Endothelial cell of umbilical vein (primary cell): ENCODE results near the gene OR6B3. TPM values are rescaled to one million over a fixed set of nuclear protein-coding genes. Genes with fewer than 3 reads are reported as not detected.

ENCODE experiments used
- BruUV-seq: library from RNA; stranded (reverse); fragments of 400-500 nt; replicated peaks from 2 replicates; lab custom pipeline; 2021; lab: Mats Ljungman, UMichigan
- CTCF ChIA-PET: fragments of 300-600, 350-600 bp; sonication (Branson Sonifier 250); formaldehyde crosslinking; loops from one replicate; lab custom pipeline; 2021; ENCODE audit warnings: antibody characterized with exemption, inconsistent platforms; lab: Charles Lee
- POLR2A ChIA-PET: fragments of 300-600, 350-600 bp; sonication (Branson Sonifier 250); formaldehyde crosslinking; loops from one replicate; lab custom pipeline; 2021; ENCODE audit warnings: antibody characterized with exemption, inconsistent platforms; lab: Charles Lee
- DNase-seq: peaks from one replicate; pipeline ENCODE4 v3.0.0-alpha.2; 2011; ENCODE audit warnings: low read depth, low spot score
- FAIRE-seq: peaks from 2 replicates; lab custom pipeline; 2011; peaks lifted over from hg19 to GRCh38; lab: Jason Lieb, UNC
- H2AFZ ChIP-seq: 2 replicates; pipeline ENCODE4 v1.6.0; 2012; ENCODE audit warnings: low read depth, low read length, control low read depth, inconsistent platforms
- H3K27ac ChIP-seq: 2 replicates; pipeline ENCODE4 v1.5.1; 2011; ENCODE audit warnings: low read depth, mild to moderate bottlenecking, control low read depth, low read length, moderate library complexity; ENCODE audit not compliant: insufficient read depth
- H3K27me3 ChIP-seq, 2 experiments: 2 replicates each; pipeline versions ENCODE4 v1.6.0 to v1.6.1; 2011; ENCODE audit warnings: low read length in 2 of 2, mixed read lengths in 1 of 2; ENCODE audit not compliant: control insufficient read depth in 2 of 2, insufficient read depth in 2 of 2
- H3K36me3 ChIP-seq, 2 experiments: 2 replicates in 1 of 2; 3 replicates in 1 of 2; pipeline ENCODE4 v1.5.1; 2011; ENCODE audit warnings: low read length in 2 of 2, mild to moderate bottlenecking in 1 of 2, moderate library complexity in 1 of 2; ENCODE audit not compliant: control insufficient read depth in 2 of 2, insufficient read depth in 2 of 2; ENCODE audit errors: extremely low read depth in 1 of 2
- H3K4me1 ChIP-seq: 3 replicates; pipeline ENCODE4 v1.5.1; 2011; ENCODE audit warnings: mild to moderate bottlenecking, low read length; ENCODE audit not compliant: control insufficient read depth, insufficient read depth; ENCODE audit errors: extremely low read depth
- H3K4me2 ChIP-seq: 2 replicates; pipeline ENCODE4 v1.6.1; 2011; ENCODE audit warnings: low read length, control low read depth, mixed read lengths; ENCODE audit not compliant: insufficient read depth
- H3K4me3 ChIP-seq, 3 experiments: fragments of 200-600 bp in 1 of 3; sonication (generic), shearing (Covaris generic) in 1 of 3; replicated peaks in 1 of 3; 2 replicates each; pipeline ENCODE4 v1.5.1; 2011 to 2016; ENCODE audit warnings: control low read depth in 3 of 3, low read length in 3 of 3, mild to moderate bottlenecking in 2 of 3, inconsistent platforms in 1 of 3, low read depth in 1 of 3, moderate library complexity in 1 of 3; ENCODE audit not compliant: insufficient read depth in 1 of 3
- H3K79me2 ChIP-seq: 2 replicates; pipeline ENCODE4 v1.6.0; 2012; ENCODE audit warnings: low read length, inconsistent platforms; ENCODE audit not compliant: control insufficient read depth, insufficient read depth
- H3K9ac ChIP-seq: replicated peaks from 2 replicates; pipeline ENCODE3; 2011; ENCODE audit warnings: low read length, control low read depth; ENCODE audit not compliant: insufficient read depth; ENCODE audit errors: extremely low read depth
- H3K9me1 ChIP-seq: replicated peaks from 3 replicates; pipeline ENCODE4 v1.6.0; 2011; ENCODE audit warnings: mild to moderate bottlenecking, low read length; ENCODE audit not compliant: control insufficient read depth, insufficient read depth; ENCODE audit errors: extremely low read depth
- H3K9me3 ChIP-seq: replicated peaks from 2 replicates; pipeline ENCODE4 v1.5.1; 2012; ENCODE audit warnings: low read length, inconsistent platforms; ENCODE audit not compliant: control insufficient read depth, insufficient read depth
- H4K20me1 ChIP-seq: replicated peaks from 2 replicates; pipeline ENCODE3; 2011; ENCODE audit warnings: mild to moderate bottlenecking, low read length; ENCODE audit not compliant: control insufficient read depth, insufficient read depth; ENCODE audit errors: extremely low read depth
- CTCF ChIP-seq, 2 donors: IDR thresholded peaks; 1 replicate in 1 of 2; 2 replicates in 1 of 2; pipeline ENCODE4 v1.5.1; 2011; ENCODE audit warnings: low read length in 2 of 2, mild to moderate bottlenecking in 2 of 2, moderate library complexity in 2 of 2, control low read depth in 1 of 2, inconsistent platforms in 1 of 2, low read depth in 1 of 2; ENCODE audit not compliant: insufficient read depth in 1 of 2; ENCODE audit errors: extremely low read depth in 1 of 2
- EZH2 ChIP-seq: IDR thresholded peaks from 2 replicates; pipeline ENCODE4 v1.6.1; 2012; ENCODE audit warnings: borderline replicate concordance, low read depth, mild to moderate bottlenecking, moderate library complexity, low read length, inconsistent platforms; ENCODE audit not compliant: severe bottlenecking
- FOS ChIP-seq: IDR thresholded peaks from 2 replicates; pipeline ENCODE4 v1.6.1; 2011; ENCODE audit warnings: mild to moderate bottlenecking, low read length, moderate library complexity, borderline replicate concordance; ENCODE audit not compliant: insufficient read depth
- GATA2 ChIP-seq: IDR thresholded peaks from 2 replicates; pipeline ENCODE4 v1.7.0; 2011; ENCODE audit warnings: low read depth, mild to moderate bottlenecking, moderate library complexity, mixed read lengths, low read length; ENCODE audit not compliant: insufficient read length, insufficient read depth
- JUN ChIP-seq: IDR thresholded peaks from 2 replicates; pipeline ENCODE4 v1.6.1; 2011; ENCODE audit warnings: borderline replicate concordance, low read depth; ENCODE audit not compliant: insufficient read length, insufficient read depth
- MAX ChIP-seq: IDR thresholded peaks from 2 replicates; pipeline ENCODE4 v1.6.1; 2011; ENCODE audit not compliant: insufficient read depth, insufficient read length
- MYC ChIP-seq: IDR thresholded peaks from one replicate; pipeline ENCODE4 v1.6.1; 2011; ENCODE audit warnings: mild to moderate bottlenecking, low read depth, low read length
- POLR2A ChIP-seq: IDR thresholded peaks from 2 replicates; pipeline ENCODE4 v1.6.1; 2012; ENCODE audit warnings: low read depth, mild to moderate bottlenecking, control low read depth, low read length
- POLR2AphosphoS5 ChIP-seq: IDR thresholded peaks from 2 replicates; pipeline ENCODE4 v1.6.1; 2012; ENCODE audit warnings: low read depth, mild to moderate bottlenecking, control low read depth, low read length, moderate library complexity; ENCODE audit not compliant: insufficient read depth
- dilution Hi-C: fragments of 300-500 bp; cut with MboI; formaldehyde crosslinking; loops from one replicate; pipeline ENCODE4 v1.15.0; 2019; ENCODE audit warnings: low sequenced_read_pairs; ENCODE audit not compliant: extremely low pct_ligation_motif_present
- intact Hi-C: fragments of 100-400 bp; cut with micrococcal nuclease; formaldehyde crosslinking; loops from one replicate; pipeline ENCODE4 v1.10.0; 2022
- polyA plus RNA-seq, 4 experiments: library from polyadenylated mRNA; depleted of rRNA in 3 of 4; stranded (reverse) in 3 of 4; unstranded in 1 of 4; fragments of >200 nt; gene quantifications; 2 replicates each; pipeline versions ENCODE4 v1.2.1 to v1.2.3, GENCODE V29; 2011 to 2012; ENCODE audit warnings: missing spikeins in 1 of 4
- total RNA-seq: library from RNA; stranded (reverse); gene quantifications from 2 replicates; pipeline ENCODE4 v1.2.3, GENCODE V29; 2021

OR6B3 gene
- total and polyA plus RNA-seq, 2 donors (not counting 3 experiments of a cell fraction or from before 2014, with no cell fraction given), result not detected

DNA sequence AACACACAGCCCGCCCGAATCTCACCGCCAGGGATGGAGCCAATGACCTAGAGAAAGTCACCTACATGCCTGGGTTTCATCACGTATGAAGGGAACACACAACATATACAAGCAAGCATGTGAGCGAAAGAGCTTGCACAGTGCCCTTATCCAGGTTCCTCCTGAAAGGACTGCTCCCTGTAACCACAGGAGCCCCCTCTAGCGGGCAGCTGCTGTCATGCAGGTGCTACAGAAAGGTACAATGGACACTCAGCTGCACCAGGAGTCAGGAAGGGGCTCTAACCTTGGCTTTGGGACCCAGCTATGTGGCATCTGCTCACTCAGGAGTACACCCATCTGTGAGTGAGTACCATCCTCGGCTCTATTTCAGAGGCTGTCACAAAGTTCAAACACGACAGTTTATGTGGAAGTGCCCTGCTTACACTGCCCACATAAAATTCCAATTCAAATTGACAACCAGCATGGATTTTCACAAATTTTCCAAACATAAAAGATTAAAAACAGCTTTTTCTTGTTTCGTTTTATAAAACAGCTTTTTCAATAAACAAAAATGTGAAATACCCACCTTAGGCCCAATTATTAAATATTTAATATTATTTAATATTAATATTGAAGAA, 31.7 kb downstream of the OR6B3 start:
- Histone ChIP-seq H3K9me3 (no peaks in the 10 kb centered on the region), H3K4me3 (no peak overlapping the region), H3K79me2 (peaks cover 40% of the 10 kb centered on the region), H4K20me1 (no peaks in the 10 kb centered on the region), H3K4me1 (peaks cover 10% of the 10 kb centered on the region), H3K27ac (no peak overlapping the region), H3K9me1 (no peaks in the 10 kb centered on the region), H3K4me2 (no peak overlapping the region), H3K36me3 (peaks cover 23 to 25% of the 10 kb centered on the region in 2 experiments), H2AFZ (no peak overlapping the region), H3K27me3 (no peaks in the 10 kb centered on the region), H3K9ac (no peak overlapping the region)
- ChIA-PET CTCF (interaction anchor here (0.7 to 1.6 kb wide), 11 partner anchors 9 to 124 kb away, joined by 3 to 9 read pairs (median 4); no protein-coding TSS in a partner anchor), POLR2A (no interaction called here)
- no TSS peak for BruUV-seq
- TF ChIP-seq CTCF (IDR thresholded peaks at IDR 0.05; ENCODE audit: extremely low read depth in 1 of 2, insufficient read depth in 1 of 2, low read depth in 1 of 2, low read length in 2 of 2), result peak; percentile 95 to 97
- no peak for TF ChIP-seq FOS
- peak; percentile 65 for DNase-seq
- intact Hi-C loops, result loop anchor here (5.0 kb wide), 1 partner anchor 541 kb away; the partner anchor contains the start of gene DUSP28
- FAIRE-seq, result peak; percentile 79
- dilution Hi-C loops, result no loop called here

GRCh38 chr2:240018071-240018750, 35.1 kb downstream of the OR6B3 start:
- no peak for TF ChIP-seq EZH2
- no peak for TF ChIP-seq CTCF (IDR thresholded peaks at IDR 0.05; ENCODE audit: extremely low read depth in 1 of 2, insufficient read depth in 1 of 2, low read depth in 1 of 2, low read length in 2 of 2)
- TF ChIP-seq FOS, result no peak
- TF ChIP-seq MAX, result no peak
- TF ChIP-seq POLR2A, result no peak
- TF ChIP-seq MYC, result no peak
- no peak for TF ChIP-seq JUN
- no peak for TF ChIP-seq GATA2
- TF ChIP-seq POLR2AphosphoS5, result no peak
- H3K4me1 ChIP-seq, result no peaks in the 10 kb centered on the region
- peaks cover 31 to 41% of the 10 kb centered on the region in 2 experiments for H3K36me3 ChIP-seq
- H3K27me3 ChIP-seq, result no peaks in the 10 kb centered on the region
- H3K4me2 ChIP-seq, result no peak overlapping the region
- no peak overlapping the region for H3K9ac ChIP-seq
- no peak overlapping the region for H3K27ac ChIP-seq
- CTCF ChIA-PET, result no interaction called here
- no TSS peak for BruUV-seq
- H4K20me1 ChIP-seq, result no peaks in the 10 kb centered on the region
- dilution Hi-C loops (no loop called here), intact Hi-C loops (no loop called here)
- DNase-seq (no peak), FAIRE-seq (no peak)
- no peaks in the 10 kb centered on the region for H3K9me1 ChIP-seq
- no peak overlapping the region for H2AFZ ChIP-seq
- peaks cover 23% of the 10 kb centered on the region for H3K79me2 ChIP-seq
- POLR2A ChIA-PET, result no interaction called here
- H3K4me3 ChIP-seq, result no peak overlapping the region
- H3K9me3 ChIP-seq, result no peaks in the 10 kb centered on the region
